ENCODE measurements around the gene FMN1.

Gene FMN1

DNA sequence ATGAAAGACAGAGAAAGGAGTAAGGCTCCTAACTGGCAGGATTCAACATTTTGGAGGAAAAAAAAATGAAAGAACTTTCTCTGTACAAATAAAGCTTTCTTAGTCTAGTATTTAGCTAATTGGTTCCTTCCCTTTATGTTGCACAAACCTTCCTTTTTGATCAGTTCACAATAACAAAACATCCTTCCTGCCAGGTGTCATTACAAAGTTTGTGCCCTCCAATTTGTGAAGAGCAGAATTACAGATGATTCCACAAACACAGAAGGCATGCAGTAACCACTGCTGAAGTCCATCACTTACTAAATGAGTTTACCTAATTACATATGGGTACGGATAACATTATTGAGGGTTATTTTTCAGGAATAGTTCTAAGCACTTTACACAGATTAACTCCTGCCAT, 179.9 kb downstream of the FMN1 start:
- DNase-seq (ENCODE audit: insufficient read length): no peak
- TF ChIP-seq POLR2AphosphoS5 (IDR thresholded peaks at IDR 0.05; ENCODE audit: low read depth, low read length) (no peak), TAF1 (IDR thresholded peaks at IDR 0.05; ENCODE audit: borderline replicate concordance, low read depth, low read length) (no peak), POLR2A (IDR thresholded peaks at IDR 0.05; ENCODE audit: low read depth, low read length) (no peak)
- FAIRE-seq: no peak

- DNase-seq (ENCODE audit: insufficient read length) (no peak), FAIRE-seq (no peak)
- TF ChIP-seq TAF1 (IDR thresholded peaks at IDR 0.05; ENCODE audit: borderline replicate concordance, low read depth, low read length): no peak
- TF ChIP-seq POLR2AphosphoS5 (IDR thresholded peaks at IDR 0.05; ENCODE audit: low read depth, low read length): no peak
- no peak for TF ChIP-seq POLR2A (IDR thresholded peaks at IDR 0.05; ENCODE audit: low read depth, low read length)
These were observed 180.6 kb downstream of the FMN1 start for GRCh38 chr15:33013827-33014445.

DNA sequence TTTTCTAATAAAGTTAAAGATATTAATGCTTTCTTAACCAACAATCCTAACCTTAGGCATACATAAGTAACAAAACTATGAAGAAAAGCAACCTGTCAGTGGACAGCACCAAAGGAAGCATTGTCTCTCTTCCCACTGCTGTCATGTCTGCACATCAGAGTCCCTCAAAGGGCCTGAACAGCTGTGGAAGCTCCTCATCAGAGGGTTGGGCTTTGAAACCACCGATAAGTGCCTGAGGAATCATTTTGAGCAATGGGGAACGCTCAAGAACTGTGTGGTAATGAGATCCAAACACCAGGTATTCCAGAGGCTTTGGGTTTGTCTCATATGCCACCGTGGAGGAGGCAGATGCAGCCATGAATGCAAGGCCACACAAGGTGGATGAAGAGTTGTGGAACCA, 182.5 kb downstream of the FMN1 start:
- no peak for TF ChIP-seq POLR2AphosphoS5 (IDR thresholded peaks at IDR 0.05; ENCODE audit: low read depth, low read length)
- TF ChIP-seq POLR2A (IDR thresholded peaks at IDR 0.05; ENCODE audit: low read depth, low read length): no peak
- TF ChIP-seq TAF1 (IDR thresholded peaks at IDR 0.05; ENCODE audit: borderline replicate concordance, low read depth, low read length): no peak
- FAIRE-seq: no peak
- no peak for DNase-seq (ENCODE audit: insufficient read length)

DNA sequence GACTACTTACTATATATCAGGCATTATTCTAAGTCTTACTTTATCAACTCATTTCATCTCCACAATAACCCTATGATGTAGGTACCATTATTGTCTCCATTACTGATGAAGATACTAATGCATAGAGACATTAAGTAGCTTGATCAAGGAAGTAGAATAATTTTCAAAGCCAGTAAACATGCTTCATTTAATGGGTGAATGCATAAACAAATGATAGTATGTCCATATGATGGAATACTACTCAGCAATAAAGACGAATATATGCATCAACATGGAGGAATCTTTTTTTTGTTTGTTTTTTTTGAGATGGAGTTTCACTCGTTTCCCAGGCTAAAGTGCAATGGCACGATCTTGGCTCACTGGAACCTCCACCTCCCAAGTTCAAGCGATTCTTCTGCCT, 184.9 kb downstream of the FMN1 start:
- no peak for TF ChIP-seq POLR2A (IDR thresholded peaks at IDR 0.05; ENCODE audit: low read depth, low read length)
- FAIRE-seq (no peak), DNase-seq (ENCODE audit: insufficient read length) (no peak)

- TF ChIP-seq TAF1 (IDR thresholded peaks at IDR 0.05; ENCODE audit: borderline replicate concordance, low read depth, low read length) (no peak), POLR2A (IDR thresholded peaks at IDR 0.05; ENCODE audit: low read depth, low read length) (no peak), POLR2AphosphoS5 (IDR thresholded peaks at IDR 0.05; ENCODE audit: low read depth, low read length) (no peak)
- no peak for DNase-seq (ENCODE audit: insufficient read length)
- FAIRE-seq: no peak
These were observed 185.5 kb downstream of the FMN1 start for GRCh38 chr15:33009026-33009425.

DNA sequence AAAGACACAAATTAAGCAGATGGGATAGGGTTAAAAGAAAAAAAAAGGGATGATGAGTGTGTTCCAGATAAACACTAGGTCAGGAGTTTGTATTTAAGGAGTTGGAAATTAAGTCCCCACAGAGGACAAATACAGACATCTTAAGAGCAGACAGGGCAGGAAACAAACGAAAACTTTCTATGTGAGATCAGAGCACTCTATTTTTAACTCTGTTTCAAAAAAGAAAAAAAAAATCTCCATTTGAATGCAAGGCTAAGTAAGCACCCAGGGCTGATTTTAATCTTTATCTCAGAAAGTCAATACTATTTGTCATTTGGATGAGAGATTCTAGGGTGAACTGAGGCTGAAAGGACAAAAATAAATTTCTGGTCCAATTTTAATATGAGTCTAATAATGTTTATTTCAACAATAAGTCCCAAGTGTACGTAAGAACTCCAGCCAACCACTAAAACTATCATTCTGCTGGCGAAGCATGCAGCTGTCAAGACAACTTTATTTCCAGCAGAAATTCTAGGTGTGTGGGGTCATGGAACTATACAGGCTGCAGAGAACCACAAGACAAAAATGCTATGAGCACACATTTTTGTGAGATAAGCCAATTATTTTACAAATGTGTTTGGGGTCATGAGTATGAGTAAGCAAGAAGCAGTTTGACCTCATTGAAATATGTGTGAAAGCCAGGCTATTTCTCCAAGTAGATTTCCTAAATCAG, 186.1 kb downstream of the FMN1 start:
- TF ChIP-seq TAF1 (IDR thresholded peaks at IDR 0.05; ENCODE audit: borderline replicate concordance, low read depth, low read length) (no peak), POLR2AphosphoS5 (IDR thresholded peaks at IDR 0.05; ENCODE audit: low read depth, low read length) (no peak), POLR2A (IDR thresholded peaks at IDR 0.05; ENCODE audit: low read depth, low read length) (no peak)
- DNase-seq (ENCODE audit: insufficient read length) (no peak), FAIRE-seq (no peak)

DNA sequence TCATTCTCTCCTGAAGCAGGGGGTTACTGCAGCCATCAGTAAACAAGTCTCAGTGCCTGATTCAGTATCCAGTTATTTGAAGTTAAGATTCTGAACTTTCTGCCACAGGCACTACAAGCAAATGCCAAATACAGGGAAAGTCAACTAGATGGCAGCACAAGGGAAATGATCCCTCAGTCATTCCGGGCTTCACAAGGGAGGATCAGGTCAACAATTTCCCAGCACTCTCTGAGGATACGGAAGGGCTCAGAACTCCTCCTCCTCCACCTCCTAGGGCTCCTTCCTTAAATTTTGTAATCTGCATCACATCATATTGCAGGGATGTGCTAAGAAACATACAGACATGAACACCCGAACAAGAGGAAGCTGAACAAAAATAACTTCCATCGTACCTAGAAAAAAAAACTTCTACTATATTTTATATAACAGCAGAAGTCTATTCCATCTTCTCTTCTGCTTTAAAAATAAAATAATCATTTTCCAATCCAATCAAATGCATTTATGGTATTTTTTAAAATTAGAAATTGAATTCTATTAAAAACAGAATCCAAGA, 187.1 kb downstream of the FMN1 start:
- FAIRE-seq (no peak), DNase-seq (ENCODE audit: insufficient read length) (no peak)
- TF ChIP-seq POLR2A (IDR thresholded peaks at IDR 0.05; ENCODE audit: low read depth, low read length) (no peak), POLR2AphosphoS5 (IDR thresholded peaks at IDR 0.05; ENCODE audit: low read depth, low read length) (no peak), TAF1 (IDR thresholded peaks at IDR 0.05; ENCODE audit: borderline replicate concordance, low read depth, low read length) (no peak)

GRCh38 chr15:33005582-33005981, 188.9 kb downstream of the FMN1 start:
- TF ChIP-seq POLR2AphosphoS5 (IDR thresholded peaks at IDR 0.05; ENCODE audit: low read depth, low read length): no peak
- TF ChIP-seq POLR2A (IDR thresholded peaks at IDR 0.05; ENCODE audit: low read depth, low read length): no peak
- TF ChIP-seq TAF1 (IDR thresholded peaks at IDR 0.05; ENCODE audit: borderline replicate concordance, low read depth, low read length): no peak
- FAIRE-seq (no peak), DNase-seq (ENCODE audit: insufficient read length) (no peak)

GRCh38 chr15:33001926-33002325, 192.6 kb downstream of the FMN1 start:
- FAIRE-seq: no peak
- no peak for DNase-seq (ENCODE audit: insufficient read length)
- no peak for TF ChIP-seq POLR2AphosphoS5 (IDR thresholded peaks at IDR 0.05; ENCODE audit: low read depth, low read length)
- TF ChIP-seq POLR2A (IDR thresholded peaks at IDR 0.05; ENCODE audit: low read depth, low read length): no peak
- TF ChIP-seq TAF1 (IDR thresholded peaks at IDR 0.05; ENCODE audit: borderline replicate concordance, low read depth, low read length): no peak

DNA sequence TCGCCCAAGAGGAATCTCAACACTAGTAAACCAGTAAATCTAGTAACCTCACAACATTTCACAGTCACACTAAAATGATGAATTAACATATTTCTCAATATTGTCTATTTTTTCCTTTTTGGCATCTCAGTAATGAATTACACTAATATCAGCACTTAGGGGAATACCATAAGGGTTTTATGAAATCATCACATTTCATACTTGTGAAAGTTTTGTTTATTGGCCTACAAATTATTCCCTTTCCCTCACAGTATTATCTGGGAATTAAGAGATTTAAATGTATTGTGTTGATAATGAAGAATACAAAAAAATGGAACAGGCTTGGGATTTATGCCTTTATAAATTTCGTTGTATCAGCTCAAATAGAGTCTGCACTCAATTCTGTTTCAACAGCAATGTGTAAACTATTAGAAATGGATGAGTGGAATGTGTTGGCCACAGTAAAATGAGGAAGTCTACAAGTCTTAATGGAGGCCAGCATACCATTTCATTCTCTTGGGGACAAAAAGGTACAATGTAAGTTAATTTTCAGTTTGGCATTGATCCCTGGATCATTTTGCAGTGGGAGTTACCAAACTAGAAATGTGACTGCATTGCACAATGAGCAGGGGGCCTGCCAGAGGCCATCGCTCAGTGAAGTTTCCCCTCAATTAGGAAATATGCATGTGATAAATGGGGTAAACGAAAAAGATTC, 195.4 kb downstream of the FMN1 start:
- DNase-seq (ENCODE audit: insufficient read length) (no peak), FAIRE-seq (no peak)
- TF ChIP-seq POLR2AphosphoS5 (IDR thresholded peaks at IDR 0.05; ENCODE audit: low read depth, low read length) (no peak), TAF1 (IDR thresholded peaks at IDR 0.05; ENCODE audit: borderline replicate concordance, low read depth, low read length) (no peak), POLR2A (IDR thresholded peaks at IDR 0.05; ENCODE audit: low read depth, low read length) (no peak)

DNA sequence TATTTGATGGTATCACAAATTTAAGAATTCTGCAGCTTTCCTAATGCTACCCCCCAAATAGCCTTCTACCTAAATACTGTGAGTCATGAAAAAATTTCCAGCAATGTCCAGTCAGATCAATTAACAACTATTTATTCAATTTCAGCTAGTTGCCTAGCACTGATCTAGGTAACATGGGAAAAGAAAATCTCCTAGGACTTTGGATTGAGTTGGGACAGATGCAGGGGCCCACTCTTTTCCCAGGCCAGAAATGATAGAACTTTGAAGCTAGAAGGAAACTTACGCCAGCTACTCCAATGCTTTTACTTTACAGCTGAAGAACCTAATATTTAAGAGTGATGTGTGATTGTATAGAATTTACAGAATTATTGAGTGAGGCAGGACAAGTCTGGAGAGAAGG, 196.3 kb downstream of the FMN1 start:
- FAIRE-seq: no peak
- TF ChIP-seq POLR2AphosphoS5 (IDR thresholded peaks at IDR 0.05; ENCODE audit: low read depth, low read length) (no peak), TAF1 (IDR thresholded peaks at IDR 0.05; ENCODE audit: borderline replicate concordance, low read depth, low read length) (no peak), POLR2A (IDR thresholded peaks at IDR 0.05; ENCODE audit: low read depth, low read length) (no peak)
- no peak for DNase-seq (ENCODE audit: insufficient read length)

Data from GM12892 (cell line).